Measurements from ENCODE around the gene C4A.

Gene C4A

GRCh38 chr6:31958741-31959739 lies 22.8 kb upstream of the C4A start, which contains the start of the genes NELFE and SKIC2 (continued):
- peak; percentile 72 for TF ChIP-seq PRDM10 (tag by site-specific recombination; IDR thresholded peaks at IDR 0.05)
- TF ChIP-seq ZNF514 (tag by site-specific recombination; IDR thresholded peaks at IDR 0.05) = no peak
- TF ChIP-seq ZNF639 (tag by site-specific recombination; IDR thresholded peaks at IDR 0.05) = peak; percentile 76
- TF ChIP-seq BCL11B (tag by site-specific recombination; IDR thresholded peaks at IDR 0.05; ENCODE audit: low read depth) = peak; percentile 99
- peak; percentile 66; the same call in 1 of the 2 replicates for TF ChIP-seq KLF1 (tag by site-specific recombination; IDR thresholded peaks at IDR 0.05)
- no peak for TF ChIP-seq ZNF311 (tag by site-specific recombination; IDR thresholded peaks at IDR 0.05; ENCODE audit: borderline replicate concordance)
- peak; percentile 96 for TF ChIP-seq ZBTB11 (tag by site-specific recombination; conservative IDR thresholded peaks at IDR 0.05; ENCODE audit: low read depth)
- peak; percentile 87 for TF ChIP-seq ZBTB10 (tag by site-specific recombination; IDR thresholded peaks at IDR 0.05)
- 0 out of 2 replicates have a peak, but pooled peaks have one; percentile 4 for TF ChIP-seq REST (tag by site-specific recombination; IDR thresholded peaks at IDR 0.05)
- TF ChIP-seq ZNF660 (tag by site-specific recombination; IDR thresholded peaks at IDR 0.05) = peak; percentile 76
- peak; percentile 92 for TF ChIP-seq KLF8 (tag by site-specific recombination; IDR thresholded peaks at IDR 0.05)
- TF ChIP-seq ZNF768 (tag by site-specific recombination; IDR thresholded peaks at IDR 0.05) = no peak
- TF ChIP-seq SCRT2 (tag by site-specific recombination; IDR thresholded peaks at IDR 0.05) = peak; percentile 52
- TF ChIP-seq ZNF223 (tag by site-specific recombination; IDR thresholded peaks at IDR 0.05) = no peak
- peak; percentile 76; the same call in 1 of the 2 replicates for TF ChIP-seq KLF10 (tag by site-specific recombination; IDR thresholded peaks at IDR 0.05)
- TF ChIP-seq ZNF280C (tag by site-specific recombination; IDR thresholded peaks at IDR 0.05) = no peak
- peak; percentile 80 for TF ChIP-seq KLF7 (tag by site-specific recombination; IDR thresholded peaks at IDR 0.05; ENCODE audit: borderline replicate concordance)
- peak; percentile 97 for TF ChIP-seq ZBTB21 (tag by site-specific recombination; IDR thresholded peaks at IDR 0.05)

Data from HEK293 (cell line).